NCI-H748 (cell line): ENCODE measurements around the gene PPRC1.
"Not testable (repeated sequence)": the region's sequence is repeated elsewhere in the genome, so short reads cannot be mapped to it uniquely, and the experiment has no call there.

ENCODE experiments used
- DNase-seq: peaks from one replicate; lab custom pipeline; 2025; ENCODE audit not compliant: unreplicated experiment; lab: John Stamatoyannopoulos, UW

The PPRC1 gene

GRCh38 chr10:102188941-102189898 is 56.4 kb downstream of the PPRC1 start:
- DNase-seq = not testable (repeated sequence)

DNA sequence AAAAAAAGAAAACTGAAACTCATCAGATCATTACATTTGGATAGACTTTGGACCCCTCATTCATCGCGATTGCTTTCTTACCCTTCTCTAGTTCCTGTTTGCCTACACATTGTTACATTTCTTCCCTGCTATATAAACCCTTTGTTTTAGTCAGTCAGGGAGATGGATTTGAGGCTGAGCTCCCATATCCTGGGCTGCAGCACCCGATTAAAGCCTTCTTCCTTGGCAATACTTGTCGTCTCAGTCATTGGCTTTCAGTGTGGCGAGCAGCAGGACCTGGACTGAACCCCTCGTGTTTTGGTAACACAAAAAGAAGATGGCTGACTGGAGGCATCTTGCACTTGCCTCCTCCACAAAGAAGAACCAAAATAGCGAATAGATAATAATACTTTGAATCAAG is 59.1 kb downstream of the PPRC1 start:
- DNase-seq = no peak

DNA sequence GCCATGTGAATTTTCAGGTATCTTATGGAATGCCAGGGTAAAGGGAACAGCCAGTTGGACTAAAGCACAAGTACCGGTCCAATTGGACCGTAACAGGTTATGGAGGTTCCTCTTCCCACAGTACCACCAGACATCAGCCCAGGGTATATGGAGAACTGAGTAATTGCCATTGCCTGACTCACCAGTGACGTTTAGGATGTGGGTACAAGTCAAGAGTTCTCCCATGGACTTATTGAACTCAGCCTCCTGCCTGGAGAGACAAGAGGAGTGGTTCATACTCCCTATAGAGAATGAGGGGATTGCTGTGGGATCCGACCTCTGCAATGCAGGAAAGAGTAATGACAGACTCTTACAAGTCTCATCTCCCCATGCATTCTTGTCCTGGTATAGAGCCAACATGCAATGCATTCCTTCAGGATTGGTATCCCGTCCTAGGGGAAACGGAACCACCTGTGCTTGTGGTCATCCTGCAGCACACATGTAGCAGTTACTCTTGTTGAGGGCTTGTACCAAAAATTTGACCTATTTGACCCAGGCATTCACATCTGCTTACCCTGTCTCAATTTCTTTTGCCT is 62.5 kb downstream of the PPRC1 start:
- DNase-seq = no peak

DNA sequence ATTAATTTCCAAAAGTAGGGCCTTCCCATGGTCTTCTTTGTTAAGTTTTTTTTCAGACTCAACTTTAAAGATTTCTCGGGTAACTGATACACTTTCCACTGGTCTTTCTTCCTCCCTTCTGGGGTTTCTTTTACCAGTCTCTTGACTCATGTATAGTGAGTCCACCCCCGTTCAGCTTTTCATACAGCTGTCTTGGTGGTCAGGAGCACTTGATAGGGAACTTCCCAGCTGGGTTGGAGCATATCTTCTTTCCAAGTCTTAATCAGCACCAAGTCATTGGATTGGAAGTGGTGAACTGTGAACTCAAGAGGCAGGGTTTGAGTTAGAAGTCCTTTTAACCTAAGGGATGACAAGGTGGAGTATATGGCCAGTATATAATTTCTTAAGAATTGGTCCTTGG is 64.1 kb downstream of the PPRC1 start:
- DNase-seq = no peak

GRCh38 chr10:102198027-102198426 is 65.2 kb downstream of the PPRC1 start:
- no peak for DNase-seq
